Measurements from ENCODE around the gene CACNA2D2.

The CACNA2D2 gene

GRCh38 chr3:50351323-50351697, 152.1 kb downstream of the CACNA2D2 start:
- Histone ChIP-seq H3K9me2 (ENCODE audit: low read depth, low read length) (no peaks in the 10 kb centered on the region), H3F3A (ENCODE audit: insufficient read depth, low read length) (no peaks in the 10 kb centered on the region), H3K4me2 (ENCODE audit: low read length) (peak overlapping the region; percentile 88), H3K4me3 (ENCODE audit: low read depth, low read length, poor library complexity, severe bottlenecking) (peak overlapping the region; percentile 76), H3K36me3 (ENCODE audit: insufficient read depth, low read length) (peaks cover 50% of the 10 kb centered on the region; the same call in 1 of the 2 replicates), H4K20me1 (ENCODE audit: insufficient read depth, low read length) (no peaks in the 10 kb centered on the region), H3K9me3 (ENCODE audit: low read length) (no peaks in the 10 kb centered on the region), H3K27ac (ENCODE audit: low read depth, low read length, poor library complexity, severe bottlenecking) (no peak overlapping the region), H3K4me1 (ENCODE audit: insufficient read depth, low read length, severe bottlenecking) (peaks cover 33% of the 10 kb centered on the region), H2AFZ (ENCODE audit: low read length) (no peak overlapping the region), H3K27me3 (ENCODE audit: insufficient read depth, low read length) (no peaks in the 10 kb centered on the region), H3K9ac (ENCODE audit: low read length) (peak overlapping the region; percentile 86), H3K79me2 (ENCODE audit: insufficient read depth, low read length) (no peaks in the 10 kb centered on the region)
- TF ChIP-seq EZH2 (IDR thresholded peaks at IDR 0.05; ENCODE audit: borderline replicate concordance, low read length) (no peak), CTCF (IDR thresholded peaks at IDR 0.05; ENCODE audit: low read length) (no peak)

GRCh38 chr3:50350527-50351322, 152.7 kb downstream of the CACNA2D2 start, which contains the start of the genes CYB561D2 and NPRL2:
CYB561D2 (plus strand) TSS chr3:50350862; CDS start chr3:50351434, 572 bp downstream.
NPRL2 (minus strand) TSS chr3:50350775; CDS start chr3:50350652, 123 bp downstream.
- no peaks in the 10 kb centered on the region for H3K79me2 ChIP-seq (ENCODE audit: insufficient read depth, low read length)
- TF ChIP-seq CTCF (IDR thresholded peaks at IDR 0.05; ENCODE audit: low read length), result no peak
- no peak for TF ChIP-seq EZH2 (IDR thresholded peaks at IDR 0.05; ENCODE audit: borderline replicate concordance, low read length)
- peak within 1 kb of the TSS; percentile 76 for H3K4me3 ChIP-seq (ENCODE audit: low read depth, low read length, poor library complexity, severe bottlenecking)
- no peaks in the 10 kb centered on the region for H3K27me3 ChIP-seq (ENCODE audit: insufficient read depth, low read length)
- peak within 1 kb of the TSS; percentile 74 for H3K27ac ChIP-seq (ENCODE audit: low read depth, low read length, poor library complexity, severe bottlenecking)
- H2AFZ ChIP-seq (ENCODE audit: low read length), result no peak within 1 kb of the TSS
- peaks cover 30% of the 10 kb centered on the region for H3K4me1 ChIP-seq (ENCODE audit: insufficient read depth, low read length, severe bottlenecking)
- no peaks in the 10 kb centered on the region for H3K9me2 ChIP-seq (ENCODE audit: low read depth, low read length)
- peak within 1 kb of the TSS; percentile 88 for H3K4me2 ChIP-seq (ENCODE audit: low read length)
- peak within 1 kb of the TSS; percentile 86 for H3K9ac ChIP-seq (ENCODE audit: low read length)
- H4K20me1 ChIP-seq (ENCODE audit: insufficient read depth, low read length), result no peaks in the 10 kb centered on the region
- H3F3A ChIP-seq (ENCODE audit: insufficient read depth, low read length), result no peaks in the 10 kb centered on the region
- peaks cover 50% of the 10 kb centered on the region; the same call in 1 of the 2 replicates for H3K36me3 ChIP-seq (ENCODE audit: insufficient read depth, low read length)
- H3K9me3 ChIP-seq (ENCODE audit: low read length), result no peaks in the 10 kb centered on the region

- peaks cover 44% of the 10 kb centered on the region; the same call in 1 of the 2 replicates for H3K36me3 ChIP-seq (ENCODE audit: insufficient read depth, low read length)
- no peak overlapping the region for H2AFZ ChIP-seq (ENCODE audit: low read length)
- peaks cover 35% of the 10 kb centered on the region for H3K4me1 ChIP-seq (ENCODE audit: insufficient read depth, low read length, severe bottlenecking)
- no peak for TF ChIP-seq EZH2 (IDR thresholded peaks at IDR 0.05; ENCODE audit: borderline replicate concordance, low read length)
- H3K4me2 ChIP-seq (ENCODE audit: low read length), result peak overlapping the region; percentile 88
- peak overlapping the region; percentile 86 for H3K9ac ChIP-seq (ENCODE audit: low read length)
- peak overlapping the region; percentile 76 for H3K4me3 ChIP-seq (ENCODE audit: low read depth, low read length, poor library complexity, severe bottlenecking)
- H3K79me2 ChIP-seq (ENCODE audit: insufficient read depth, low read length), result no peaks in the 10 kb centered on the region
- peak overlapping the region; percentile 31 for H3K27ac ChIP-seq (ENCODE audit: low read depth, low read length, poor library complexity, severe bottlenecking)
- no peaks in the 10 kb centered on the region for H3K9me3 ChIP-seq (ENCODE audit: low read length)
- H3K9me2 ChIP-seq (ENCODE audit: low read depth, low read length), result no peaks in the 10 kb centered on the region
- no peaks in the 10 kb centered on the region for H3F3A ChIP-seq (ENCODE audit: insufficient read depth, low read length)
- H3K27me3 ChIP-seq (ENCODE audit: insufficient read depth, low read length), result no peaks in the 10 kb centered on the region
- no peaks in the 10 kb centered on the region for H4K20me1 ChIP-seq (ENCODE audit: insufficient read depth, low read length)
Measured at GRCh38 chr3:50350213-50350526, 153.3 kb downstream of the CACNA2D2 start.

All from OCI-LY1 (cell line).